ENCODE results near the gene FAM186B.
"Not testable (repeated sequence)": the region's sequence is repeated elsewhere in the genome, so short reads cannot be mapped to it uniquely, and the experiment has no call there.

The FAM186B gene, protein sequence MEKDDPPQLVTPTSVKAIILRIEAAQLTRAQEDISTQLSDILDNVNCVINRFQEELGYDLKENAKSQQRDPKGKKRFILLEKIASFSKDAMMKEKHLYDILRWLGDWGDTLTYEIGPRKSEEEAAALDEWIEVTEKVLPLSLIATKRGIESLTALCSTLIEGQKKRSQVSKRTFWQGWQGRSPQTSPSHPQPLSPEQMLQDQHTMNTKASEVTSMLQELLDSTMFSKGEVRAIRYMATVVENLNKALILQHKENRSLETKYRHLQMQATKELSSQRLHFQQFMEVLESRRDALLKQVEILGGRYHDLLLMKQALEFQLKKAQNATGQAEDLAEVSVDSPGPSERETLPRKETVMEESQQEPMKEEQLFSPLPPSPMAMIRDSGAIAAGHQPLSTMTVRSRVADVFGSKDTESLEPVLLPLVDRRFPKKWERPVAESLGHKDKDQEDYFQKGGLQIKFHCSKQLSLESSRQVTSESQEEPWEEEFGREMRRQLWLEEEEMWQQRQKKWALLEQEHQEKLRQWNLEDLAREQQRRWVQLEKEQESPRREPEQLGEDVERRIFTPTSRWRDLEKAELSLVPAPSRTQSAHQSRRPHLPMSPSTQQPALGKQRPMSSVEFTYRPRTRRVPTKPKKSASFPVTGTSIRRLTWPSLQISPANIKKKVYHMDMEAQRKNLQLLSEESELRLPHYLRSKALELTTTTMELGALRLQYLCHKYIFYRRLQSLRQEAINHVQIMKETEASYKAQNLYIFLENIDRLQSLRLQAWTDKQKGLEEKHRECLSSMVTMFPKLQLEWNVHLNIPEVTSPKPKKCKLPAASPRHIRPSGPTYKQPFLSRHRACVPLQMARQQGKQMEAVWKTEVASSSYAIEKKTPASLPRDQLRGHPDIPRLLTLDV

DNA sequence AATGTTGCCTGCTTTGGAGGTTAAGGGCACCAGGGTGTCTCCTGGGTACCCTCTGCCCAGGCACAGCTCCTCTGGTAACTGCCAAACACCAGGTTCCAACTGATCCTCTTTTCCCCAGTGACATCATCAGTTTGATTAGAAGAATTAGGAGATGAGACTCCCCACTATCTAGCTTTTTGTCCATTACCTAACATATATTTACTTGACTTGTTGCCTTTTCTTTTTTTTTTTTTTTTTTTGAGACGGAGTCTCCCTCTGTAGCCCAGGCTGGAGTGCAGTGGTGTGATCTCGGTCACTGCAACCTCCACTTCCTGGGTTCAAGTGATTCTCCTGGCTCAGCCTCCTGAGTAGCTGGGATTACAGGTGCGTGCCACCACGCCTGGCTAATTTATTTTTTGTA, at the start of gene FAM186B:
FAM186B (minus strand) TSS at position 101 of the 400 bp plus-strand sequence. CDS start 162 bp downstream, outside the sequence.
- DNase-seq: not testable (repeated sequence)

DNA sequence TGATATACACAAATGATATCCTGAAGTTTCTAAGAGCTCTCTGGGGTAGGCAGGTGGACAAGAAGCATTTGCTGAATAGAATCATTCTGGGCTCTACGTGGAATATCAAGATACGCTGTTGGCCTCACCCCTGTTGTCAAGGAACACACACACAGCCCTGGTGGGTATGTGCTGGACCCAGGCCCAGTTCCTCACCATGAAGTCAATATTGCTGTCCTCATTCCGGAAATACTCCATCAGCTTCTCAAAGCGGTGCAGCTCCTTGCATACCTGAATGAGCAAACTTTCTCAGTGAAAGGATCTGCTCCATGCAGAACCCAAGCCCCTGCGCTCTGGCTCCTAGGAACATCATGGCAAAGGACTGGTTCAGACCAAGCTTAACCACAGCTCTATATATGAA, 49.3 kb upstream of the FAM186B start:
- DNase-seq: no peak

DNA sequence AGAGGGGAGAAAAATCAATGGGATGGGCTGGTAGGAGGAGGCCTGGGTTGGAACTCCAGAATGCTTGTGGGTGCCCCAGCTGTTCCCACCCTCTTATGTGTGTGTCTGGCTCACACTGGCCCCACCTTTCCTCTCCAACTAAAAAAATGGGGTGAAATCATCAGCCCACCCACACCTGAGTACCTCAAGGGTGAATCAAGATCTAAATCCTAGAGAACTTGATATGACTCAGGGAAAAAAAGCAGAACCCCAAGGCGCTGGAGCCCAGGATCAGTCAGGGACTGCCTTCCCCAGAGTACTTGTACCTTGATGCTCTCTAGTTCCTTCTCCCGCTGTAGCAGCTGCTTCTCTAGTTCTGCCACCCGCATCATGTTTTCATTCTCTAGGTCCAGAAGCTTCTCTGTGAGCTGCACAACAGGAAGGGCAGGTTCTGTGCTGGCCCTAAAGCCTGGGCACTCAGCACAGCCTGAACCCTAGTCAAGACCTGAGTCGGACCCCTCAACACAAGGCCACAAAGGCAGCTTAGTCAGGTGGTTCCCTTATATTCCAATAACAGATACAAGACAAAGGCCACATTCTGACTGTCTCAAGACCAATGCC, 47.6 kb upstream of the FAM186B start:
- no peak for DNase-seq

DNA sequence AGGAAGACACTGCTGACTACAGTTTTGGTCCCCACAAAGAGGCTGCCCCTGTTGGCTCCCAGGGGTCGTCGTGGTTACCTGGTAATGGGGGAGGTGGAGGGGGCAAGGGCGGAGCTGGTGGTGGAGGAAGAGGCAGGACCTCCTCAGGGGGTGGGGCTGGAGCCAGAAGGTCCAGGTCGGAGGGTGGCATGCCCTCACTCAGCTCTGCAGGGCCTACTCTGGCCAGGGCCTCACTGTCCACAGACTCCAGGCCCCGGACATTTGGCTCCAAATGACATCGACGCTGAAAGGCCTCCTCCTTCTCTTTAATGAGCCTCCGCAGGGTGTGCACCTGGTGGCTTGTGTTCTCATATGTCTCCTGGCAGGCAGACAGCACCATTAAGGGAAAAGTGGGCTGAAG, 46.4 kb upstream of the FAM186B start:
- no peak for DNase-seq

DNA sequence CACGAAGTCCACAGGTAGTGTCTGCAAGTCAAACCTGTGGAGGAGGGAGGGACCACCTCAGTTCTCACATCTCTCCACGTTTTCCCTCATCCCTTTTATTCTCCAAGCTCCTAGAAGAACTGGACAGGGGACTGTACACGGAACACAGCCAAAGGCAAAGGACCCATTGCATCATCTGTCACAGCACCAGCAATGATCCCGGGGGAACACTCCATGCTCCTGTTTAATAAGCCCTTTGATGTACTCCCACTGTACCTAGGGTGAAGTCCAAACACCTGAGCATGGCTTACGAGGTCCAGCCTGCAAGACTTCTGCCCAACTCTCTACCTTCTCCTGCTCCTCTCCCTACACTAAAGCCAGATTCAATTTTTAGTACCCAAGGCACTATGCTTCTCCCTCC, 44.5 kb upstream of the FAM186B start:
- DNase-seq: no peak

DNA sequence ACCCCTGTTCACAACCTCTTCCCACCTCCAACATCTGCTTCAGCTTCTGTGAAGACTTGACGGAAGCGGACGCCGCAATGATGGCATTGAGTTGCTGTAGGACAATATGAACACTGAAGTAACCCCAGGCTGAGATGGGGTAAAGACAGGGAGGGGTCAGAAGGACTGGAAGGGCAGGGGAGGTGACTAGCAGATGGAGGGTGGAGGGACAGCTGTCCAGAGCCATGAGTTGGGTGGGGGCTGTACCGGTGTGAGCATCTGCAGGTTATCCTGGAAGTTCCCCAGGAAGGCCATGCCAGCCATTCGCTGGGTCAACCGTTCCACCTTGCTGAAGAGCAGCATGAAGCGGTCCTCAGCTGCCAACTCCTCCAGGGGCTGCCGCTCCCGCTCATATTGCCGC, 44.0 kb upstream of the FAM186B start:
- no peak for DNase-seq

DNA sequence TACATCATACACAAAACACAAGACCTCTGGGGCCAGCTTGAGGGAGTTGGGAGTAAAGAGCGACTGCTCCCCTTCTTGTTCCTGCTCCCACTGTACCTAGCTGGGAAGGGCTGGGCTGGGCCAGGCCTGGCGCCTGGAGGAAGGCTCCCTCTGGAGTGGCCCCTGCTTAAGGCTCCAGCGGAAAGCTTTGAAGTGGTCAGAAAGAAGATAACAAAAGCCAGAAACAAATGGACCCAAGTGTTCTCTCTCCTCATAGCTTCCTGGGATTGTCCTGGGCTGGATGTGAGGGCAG, 43.2 kb upstream of the FAM186B start:
- DNase-seq: no peak

DNA sequence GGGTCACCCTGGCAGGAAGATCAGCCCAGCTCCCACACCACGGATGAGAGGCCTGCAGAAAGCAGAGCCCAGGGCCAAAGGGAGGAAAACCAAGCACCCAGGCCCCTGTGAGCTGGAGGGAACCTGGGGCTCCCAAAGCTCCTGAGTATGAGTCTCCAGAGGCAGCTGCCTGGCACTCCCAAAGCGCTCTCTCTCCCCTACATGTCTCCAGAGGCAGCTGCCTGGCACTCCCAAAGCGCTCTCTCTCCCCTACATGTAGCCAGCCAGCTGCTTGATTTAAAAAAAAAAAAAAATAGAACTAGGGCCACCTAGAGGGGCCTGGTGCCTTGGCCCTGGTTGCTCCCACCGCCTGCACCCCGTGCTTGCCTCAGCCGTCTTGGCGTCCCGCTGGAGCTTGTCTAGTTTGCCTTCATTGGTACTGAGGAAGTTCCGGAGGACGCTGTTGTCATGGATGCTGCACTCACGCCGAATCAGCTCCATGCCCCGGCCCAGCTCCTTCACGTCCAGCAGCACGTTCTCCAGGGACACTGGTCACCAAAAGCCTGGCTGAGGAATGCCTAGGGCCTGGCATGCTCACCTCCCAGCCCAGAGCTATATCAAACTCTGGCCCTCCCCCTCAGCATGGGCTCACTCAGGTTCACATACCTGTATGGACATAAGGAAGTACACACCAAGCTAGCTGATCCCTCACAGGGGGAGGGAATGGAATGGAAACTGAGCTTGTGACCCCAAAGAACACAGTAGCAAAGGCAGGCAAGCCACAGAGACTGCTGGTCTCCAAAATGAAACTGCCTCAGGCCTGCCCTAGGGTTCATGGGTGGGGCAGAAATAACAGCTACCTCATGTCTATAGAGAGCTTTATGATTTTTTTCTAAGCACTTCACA, 42.6 kb upstream of the FAM186B start:
- no peak for DNase-seq

DNA sequence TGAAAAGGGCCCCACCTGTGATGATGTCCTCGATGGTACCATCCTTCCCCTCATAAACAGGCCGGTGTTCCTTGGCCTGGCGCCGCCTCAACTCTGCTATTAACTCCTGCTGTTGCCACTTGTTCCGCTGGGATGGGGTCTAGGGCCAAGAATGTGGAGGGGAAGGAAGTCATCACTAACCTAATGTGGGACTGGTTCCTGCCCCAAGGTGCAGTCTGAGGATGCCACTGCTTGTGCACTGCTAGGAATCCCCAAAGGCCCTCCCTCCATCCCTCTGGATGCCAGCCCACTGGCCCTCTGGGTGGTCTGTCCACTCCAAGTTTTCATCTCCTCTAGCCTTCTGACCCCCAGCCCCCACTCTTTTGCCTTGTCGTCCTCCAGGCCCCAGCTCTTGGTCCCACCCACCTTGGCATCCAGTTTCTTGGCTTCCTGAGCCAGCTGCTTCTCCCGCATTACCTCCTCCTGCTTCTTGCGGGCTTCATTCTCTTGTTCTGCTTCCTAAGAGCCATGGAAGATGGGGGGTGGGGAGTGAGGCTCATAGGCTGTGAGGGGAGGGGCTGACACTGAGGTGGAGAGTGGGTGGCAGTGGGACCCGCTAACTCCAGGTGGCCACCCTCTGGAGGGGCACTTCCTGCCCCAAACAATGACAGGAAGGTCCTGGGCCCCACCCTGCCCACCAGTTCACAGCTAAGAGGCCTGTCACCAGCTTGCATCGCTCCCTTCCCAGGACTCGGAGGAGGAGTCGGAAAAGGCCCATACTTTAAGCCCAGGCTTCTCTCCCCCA, 41.6 kb upstream of the FAM186B start:
- DNase-seq: no peak

DNA sequence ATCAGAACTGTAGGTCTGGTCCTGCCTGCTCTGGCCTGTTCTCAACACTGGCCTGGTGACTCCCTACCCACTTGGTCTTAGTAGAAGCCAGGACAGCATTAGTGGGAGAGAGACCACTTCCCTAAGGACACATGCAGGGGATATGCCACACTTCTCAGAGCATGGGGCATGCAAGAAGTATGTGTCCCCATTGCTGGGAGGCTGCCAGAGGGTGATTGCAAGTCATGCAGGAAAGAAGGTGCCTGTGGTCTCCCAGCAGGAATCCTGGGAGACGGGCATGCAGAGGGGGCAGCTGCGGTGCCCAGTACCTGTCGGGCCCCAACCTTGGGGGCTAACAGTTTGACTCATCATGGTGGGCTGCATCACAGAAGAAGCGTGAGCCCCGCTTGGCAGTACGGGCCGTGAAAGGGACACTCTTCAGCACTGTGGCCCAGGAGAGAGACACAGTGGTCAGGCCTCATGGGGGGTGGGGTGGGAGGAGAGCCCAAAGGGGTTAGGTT, 40.9 kb upstream of the FAM186B start:
- DNase-seq: no peak

DNA sequence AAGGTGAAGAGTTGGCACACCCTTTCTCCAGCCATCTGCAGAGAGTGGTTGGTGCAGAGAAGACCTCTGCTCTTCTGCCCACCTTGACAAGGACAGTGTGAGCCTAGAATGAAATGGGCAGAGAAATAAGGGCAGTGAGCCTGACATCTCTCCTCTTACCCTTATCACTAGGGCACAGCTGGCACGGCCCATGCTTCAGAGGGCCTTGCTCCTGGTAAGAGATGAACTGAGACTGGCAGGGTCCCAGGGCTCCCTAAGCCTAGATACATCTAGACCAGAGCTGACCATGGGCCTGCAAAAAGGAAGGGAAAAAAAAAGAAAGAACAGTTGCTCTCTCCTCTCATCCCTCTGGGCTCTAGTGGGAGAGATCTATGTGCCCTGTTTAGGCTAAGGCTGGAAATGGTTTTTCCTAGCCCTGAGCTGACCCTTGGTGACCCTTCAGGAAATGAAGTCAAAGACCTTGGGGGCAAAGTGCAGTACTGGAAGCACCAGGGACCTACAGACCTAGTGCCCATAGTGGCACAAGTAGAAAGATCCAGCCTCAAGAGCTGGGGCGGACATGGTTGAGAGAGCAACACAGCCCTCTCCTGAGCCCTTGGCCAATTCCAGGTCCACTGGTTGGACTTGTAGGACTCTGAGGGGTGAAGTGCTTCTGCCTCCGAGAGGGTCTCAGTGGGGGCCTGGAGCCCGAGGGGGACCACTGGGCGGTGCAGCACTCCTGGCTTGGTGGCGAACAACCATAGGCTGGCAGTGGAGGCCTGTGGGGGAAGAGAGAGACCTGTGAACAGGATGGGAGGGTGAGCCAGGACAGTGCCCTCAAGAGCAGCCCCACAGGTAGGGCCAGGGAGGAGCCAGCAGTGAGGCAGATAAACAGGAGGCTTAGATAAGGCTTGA, 40.0 kb upstream of the FAM186B start:
- no peak for DNase-seq

DNA sequence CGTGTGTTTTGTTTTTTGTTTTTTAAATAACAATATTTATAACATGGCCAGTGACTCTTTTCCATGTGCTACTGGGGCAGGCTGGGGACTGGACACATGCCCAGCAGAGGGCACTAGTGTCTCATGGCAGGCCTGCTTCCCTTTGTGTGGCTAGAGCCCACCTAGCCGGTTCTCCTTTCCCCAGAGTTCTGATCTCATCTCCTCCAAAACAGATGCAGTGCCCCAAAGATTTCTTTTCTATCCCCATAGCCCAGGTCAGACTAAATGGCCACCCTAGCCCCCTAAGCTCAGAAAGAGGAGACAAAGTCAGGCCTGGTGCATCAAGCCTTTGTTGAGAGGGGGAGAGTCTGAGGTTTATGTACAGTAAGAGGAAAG, 39.2 kb upstream of the FAM186B start:
- peak; percentile 37 for DNase-seq

DNA sequence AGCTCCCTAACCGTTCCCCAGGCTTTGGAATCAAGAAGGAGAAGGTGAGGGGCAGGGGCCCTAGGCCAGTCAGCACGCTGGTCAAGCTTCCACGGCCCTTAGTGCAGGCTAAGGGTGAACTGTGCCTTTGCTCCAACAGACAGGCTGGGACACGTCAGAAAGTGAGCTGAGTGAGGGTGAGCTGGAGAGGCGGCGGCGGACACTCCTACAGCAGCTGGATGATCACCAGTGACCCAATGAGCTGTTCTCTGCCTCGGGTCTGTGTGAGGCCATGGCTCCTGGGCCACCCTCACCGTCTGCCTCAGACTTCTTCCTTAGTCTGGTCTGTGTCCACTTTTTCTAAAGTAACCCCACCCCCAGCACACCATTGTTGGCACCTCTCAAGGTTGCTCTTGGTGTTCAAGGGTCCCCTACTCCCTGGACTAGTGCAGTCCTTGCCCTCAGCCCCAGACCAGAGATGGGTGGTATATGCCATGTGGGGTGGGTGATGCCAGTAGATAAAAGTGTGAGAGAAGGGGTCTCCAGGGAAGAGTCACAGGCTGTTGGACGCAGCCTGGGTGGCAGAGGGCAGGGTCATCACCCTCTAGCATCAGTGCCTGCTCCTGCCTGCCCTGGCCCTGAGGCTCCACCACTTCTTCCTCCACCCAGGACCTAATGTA, 38.7 kb upstream of the FAM186B start:
- DNase-seq: no peak

DNA sequence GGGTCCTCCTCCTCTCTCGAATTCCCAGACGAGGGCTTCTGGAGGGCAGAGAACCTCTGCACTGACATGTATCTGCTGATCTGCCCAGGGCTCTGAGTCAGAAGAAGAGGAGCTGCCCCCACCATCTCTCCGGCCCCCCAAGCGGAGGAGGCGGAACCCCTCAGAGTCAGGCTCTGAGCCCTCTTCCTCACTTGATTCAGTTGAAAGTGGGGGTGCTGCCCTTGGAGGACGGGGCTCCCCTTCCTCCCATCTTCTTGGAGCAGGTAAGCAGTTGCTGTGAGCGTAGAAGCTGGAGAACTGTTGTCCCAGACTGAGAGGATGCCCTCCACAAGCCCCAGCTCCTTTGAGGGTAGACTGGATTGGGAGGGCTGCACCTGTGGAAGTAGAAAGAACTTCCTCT, 37.7 kb upstream of the FAM186B start:
- no peak for DNase-seq

DNA sequence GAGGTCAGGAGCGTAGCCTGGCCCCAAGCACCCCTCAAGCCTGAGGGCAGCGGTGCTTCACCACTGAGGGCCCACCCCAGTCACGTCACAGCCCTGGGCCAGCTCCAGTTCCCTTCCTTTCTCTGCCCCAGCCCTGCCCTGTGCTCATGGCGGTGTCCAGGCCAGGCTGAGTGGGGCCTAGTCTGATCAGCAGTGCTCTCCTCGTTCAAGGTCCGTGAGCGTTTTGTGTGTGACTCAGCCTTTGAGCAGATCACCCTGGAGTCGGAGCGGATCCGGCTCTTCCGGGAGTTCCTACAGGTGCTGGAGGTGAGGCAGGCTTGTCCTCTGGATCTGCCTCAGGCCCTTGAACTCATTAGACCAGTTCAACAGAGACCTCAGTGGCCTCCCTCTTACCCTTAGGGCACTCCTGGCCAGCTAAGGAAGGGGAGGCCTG, 36.9 kb upstream of the FAM186B start:
- DNase-seq: no peak

DNA sequence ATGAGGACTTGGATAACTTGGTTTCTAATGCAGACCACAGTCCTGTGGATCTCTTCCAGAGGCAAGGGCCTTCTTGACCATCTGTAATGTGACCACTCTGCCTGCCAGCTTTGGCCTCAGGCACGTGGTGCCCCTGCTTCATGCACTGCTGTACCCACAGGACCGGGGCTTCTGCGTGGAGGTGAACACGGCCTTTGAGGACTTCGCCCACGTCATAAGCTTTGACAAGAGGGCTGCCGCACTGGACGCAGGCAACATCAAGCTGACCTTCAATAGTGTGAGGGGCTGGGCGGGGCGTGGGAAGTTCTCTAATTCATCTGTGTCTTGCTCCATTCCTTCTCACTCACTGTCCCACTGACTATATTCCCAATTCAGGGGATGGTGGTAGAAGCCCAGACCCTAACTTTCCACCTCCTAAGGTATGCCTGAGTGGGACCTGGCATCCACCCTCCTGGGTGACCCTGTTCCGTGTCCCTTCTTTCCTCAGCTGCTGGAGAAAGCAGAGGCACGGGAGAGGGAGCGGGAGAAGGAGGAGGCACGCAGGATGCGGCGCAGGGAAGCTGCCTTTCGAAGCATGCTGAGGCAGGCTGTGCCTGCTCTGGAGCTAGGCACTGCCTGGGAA, 36.4 kb upstream of the FAM186B start:
- DNase-seq: no peak

DNA sequence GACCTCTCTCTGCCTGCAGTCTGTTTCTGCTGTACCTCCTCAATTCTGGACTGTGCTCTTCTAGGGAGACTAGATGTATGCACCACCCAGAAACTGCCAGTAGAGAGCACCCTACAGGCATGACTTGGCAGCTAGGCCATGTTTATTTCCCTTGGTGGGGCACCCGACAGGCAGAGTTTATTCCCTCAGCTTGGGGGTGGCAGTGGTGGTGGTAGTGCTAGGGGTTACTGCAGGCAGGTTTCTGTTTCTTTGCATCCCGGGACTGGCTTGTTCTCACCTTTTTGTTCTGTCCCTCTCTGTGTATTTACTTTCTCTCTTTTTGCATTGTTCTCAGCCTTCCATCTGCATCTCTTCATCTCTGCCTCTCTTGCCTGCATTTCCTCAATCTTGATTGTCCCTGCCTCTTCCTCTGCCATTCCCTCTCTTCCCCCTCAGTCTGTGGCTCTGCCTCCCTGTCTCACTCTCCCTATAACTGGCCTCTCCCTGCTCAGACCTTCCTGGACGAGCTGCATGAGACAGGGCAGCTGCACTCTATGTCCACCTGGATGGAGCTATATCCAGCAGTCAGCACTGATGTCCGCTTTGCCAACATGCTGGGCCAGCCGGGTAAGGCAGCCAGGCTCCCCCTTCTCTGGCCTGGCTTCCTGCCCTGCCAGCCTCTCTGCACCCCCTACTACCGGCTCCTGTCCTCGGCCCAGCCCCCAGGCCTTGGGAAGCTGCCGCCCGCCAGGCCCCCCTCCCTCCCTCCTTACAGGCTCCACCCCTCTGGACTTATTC, 31.7 kb upstream of the FAM186B start:
- DNase-seq: no peak

DNA sequence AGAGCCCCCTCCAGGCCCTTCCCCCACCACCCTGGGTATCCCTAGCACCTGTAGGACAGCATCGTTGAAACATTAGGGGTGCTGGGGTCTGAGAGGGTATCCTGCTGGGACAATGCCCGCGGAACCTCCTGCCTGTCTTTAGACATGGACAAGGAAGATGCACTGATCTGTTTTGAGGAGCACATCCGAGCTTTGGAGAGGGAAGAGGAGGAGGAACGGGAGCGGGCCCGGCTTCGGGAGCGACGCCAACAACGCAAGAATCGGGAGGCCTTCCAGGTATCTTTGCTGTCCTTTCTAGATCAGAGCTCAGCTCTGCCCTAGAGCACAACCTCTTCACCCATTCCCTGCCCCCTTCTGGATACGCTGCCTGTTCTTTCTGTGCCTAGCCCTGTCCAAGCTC, 31.1 kb upstream of the FAM186B start:
- DNase-seq: no peak

DNA sequence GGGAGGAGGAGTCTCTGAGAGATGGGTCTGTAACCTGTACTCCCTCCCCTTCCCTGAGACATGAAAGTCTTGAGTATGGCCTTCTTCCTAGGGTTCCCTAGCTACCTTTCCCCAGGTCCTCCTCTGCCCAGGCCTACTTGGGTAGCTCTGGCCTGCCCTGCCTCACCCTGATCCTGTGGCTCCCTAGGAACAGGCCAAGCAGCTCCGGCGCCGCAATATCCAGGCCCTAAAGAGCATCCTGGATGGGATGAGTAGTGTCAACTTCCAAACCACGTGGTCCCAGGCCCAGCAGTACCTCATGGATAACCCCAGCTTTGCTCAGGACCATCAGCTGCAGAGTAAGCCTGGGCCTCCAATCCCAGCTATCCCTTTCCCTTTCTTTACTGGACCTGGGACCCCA, 30.2 kb upstream of the FAM186B start:
- no peak for DNase-seq

Data from NCI-H2081 treated with DMSO at 0.1 percent for 48 hours (cell line).